Naive thymus-derived CD4-positive, alpha-beta T cell (primary cell): ENCODE measurements around the gene HYLS1. TPM values are rescaled to one million over a fixed set of nuclear protein-coding genes. Genes with fewer than 3 reads are reported as not detected.

Experiments
- ATAC-seq: fragments of 150-1000 bp; cut with Tn5 transposase; 2 replicates; pipeline ENCODE4 v1.10.0; 2021; ENCODE audit warnings: mild to moderate bottlenecking, moderate library complexity
- CTCF ChIA-PET: fragments of 350-600 bp; sonication (Branson Sonifier 250); formaldehyde crosslinking; loops from one replicate; lab custom pipeline; 2021; ENCODE audit warnings: antibody characterized with exemption; lab: Charles Lee
- POLR2A ChIA-PET: fragments of 350-600 bp; sonication (Branson Sonifier 250); formaldehyde crosslinking; loops from one replicate; lab custom pipeline; 2021; ENCODE audit warnings: antibody characterized with exemption, inconsistent platforms; lab: Charles Lee
- DNase-seq, 9 donors: peaks; one replicate each; pipeline versions ENCODE4 v3.0.0 to v3.0.0-alpha.2; 2020 to 2022; ENCODE audit warnings: mixed read lengths in 1 of 9
- H3K27ac ChIP-seq: one replicate; pipeline ENCODE4 v1.7.0; 2013; ENCODE audit warnings: mild to moderate bottlenecking, low read depth, low read length, moderate library complexity
- H3K27me3 ChIP-seq, 2 donors: one replicate each; pipeline ENCODE4 v1.7.0; 2013; ENCODE audit warnings: low read length in 2 of 2, mild to moderate bottlenecking in 2 of 2, moderate library complexity in 2 of 2; ENCODE audit not compliant: control insufficient read depth in 2 of 2, insufficient read depth in 2 of 2
- H3K36me3 ChIP-seq, 3 experiments: 1 replicate in 2 of 3; 2 replicates in 1 of 3; pipeline ENCODE4 v1.7.0; 2013; ENCODE audit warnings: low read length in 3 of 3, mild to moderate bottlenecking in 3 of 3, moderate library complexity in 1 of 3; ENCODE audit not compliant: insufficient read depth in 3 of 3, control insufficient read depth in 2 of 3
- H3K4me1 ChIP-seq, 2 donors: one replicate each; pipeline ENCODE4 v1.7.0; 2013; ENCODE audit warnings: low read length in 2 of 2, mild to moderate bottlenecking in 2 of 2, moderate library complexity in 1 of 2; ENCODE audit not compliant: control insufficient read depth in 2 of 2, insufficient read depth in 2 of 2
- H3K4me3 ChIP-seq: 2 replicates; pipeline ENCODE4 v1.7.0; 2013; ENCODE audit warnings: mild to moderate bottlenecking, low read length
- H3K9me3 ChIP-seq, 3 experiments: 1 replicate in 2 of 3; 2 replicates in 1 of 3; pipeline ENCODE4 v1.7.0; 2013; ENCODE audit warnings: low read length in 3 of 3; ENCODE audit not compliant: control insufficient read depth in 2 of 3
- H3K27ac Mint-ChIP-seq, 9 donors: one replicate each; pipeline ENCODE4 v1.8.0; 2020 to 2022; ENCODE audit warnings: mixed read lengths in 9 of 9, mild to moderate bottlenecking in 8 of 9, moderate library complexity in 5 of 9, inconsistent platforms in 2 of 9
- H3K27me3 Mint-ChIP-seq, 5 donors: one replicate each; pipeline ENCODE4 v1.8.0; 2021 to 2022; ENCODE audit warnings: mixed read lengths in 5 of 5, mild to moderate bottlenecking in 1 of 5
- H3K36me3 Mint-ChIP-seq, 5 donors: one replicate each; pipeline ENCODE4 v1.8.0; 2020 to 2022; ENCODE audit warnings: mixed read lengths in 5 of 5, mild to moderate bottlenecking in 3 of 5, inconsistent platforms in 1 of 5
- H3K4me1 Mint-ChIP-seq, 7 donors: one replicate each; pipeline ENCODE4 v1.8.0; 2020 to 2022; ENCODE audit warnings: mixed read lengths in 7 of 7, mild to moderate bottlenecking in 3 of 7, inconsistent platforms in 1 of 7
- H3K4me3 Mint-ChIP-seq, 10 donors: one replicate each; pipeline ENCODE4 v1.8.0; 2020 to 2022; ENCODE audit warnings: mild to moderate bottlenecking in 10 of 10, mixed read lengths in 10 of 10, moderate library complexity in 6 of 10, inconsistent platforms in 2 of 10
- H3K9me3 Mint-ChIP-seq, 11 donors: one replicate each; pipeline ENCODE4 v1.8.0; 2020 to 2022; ENCODE audit warnings: mixed read lengths in 11 of 11, mild to moderate bottlenecking in 4 of 11, inconsistent platforms in 1 of 11, moderate library complexity in 1 of 11
- intact Hi-C, 2 donors: fragments of 100-400 bp; cut with micrococcal nuclease; formaldehyde crosslinking; loops; one replicate each; pipeline ENCODE4 v1.15.1; 2023
- polyA plus RNA-seq, 2 donors: library from polyadenylated mRNA; unstranded; fragments of 300-500 nt; fragmentation: Illumina TruSeq; gene quantifications; one replicate each; pipeline ENCODE4 v1.2.3, GENCODE V29; 2021
- total RNA-seq, 6 experiments: library from RNA in 5 of 6; stranded (reverse) in 5 of 6; gene quantifications; 1 replicate in 5 of 6; 2 replicates in 1 of 6; pipeline ENCODE4 v1.2.3 and lab custom pipeline; 2021 to 2026

HYLS1 gene
- total and polyA plus RNA-seq, 7 experiments from 2014 or later = 2.7 to 13.1 (median 8.0) TPM

DNA sequence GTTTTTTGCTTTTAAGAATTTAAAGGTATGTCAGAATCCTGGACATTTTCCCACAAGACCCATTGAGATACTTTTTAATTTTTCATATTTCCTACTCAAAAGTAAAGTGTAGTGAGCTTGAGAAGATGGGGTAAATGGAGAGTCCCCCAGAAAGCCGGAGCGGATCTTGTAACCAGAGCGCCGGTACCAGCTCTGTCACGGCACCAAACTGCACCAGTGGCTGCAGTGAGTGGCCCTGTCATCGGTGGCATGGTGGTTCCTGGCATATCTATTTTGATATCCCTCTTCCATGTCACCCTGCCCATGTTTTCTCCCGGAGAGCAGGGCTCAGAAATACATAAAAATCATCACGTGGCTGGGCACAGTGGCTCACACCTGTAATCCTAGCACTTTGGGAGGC, 36.2 kb downstream of the HYLS1 start:
- Mint-ChIP-seq H3K4me3 (no peak overlapping the region), H3K27ac (no peak overlapping the region), H3K4me1 (peaks cover 0 to 4% (median 0%) of the 10 kb centered on the region in 7 donors), H3K27me3 (peaks cover 11 to 29% (median 18%) of the 10 kb centered on the region in 5 donors), H3K36me3 (no peaks in the 10 kb centered on the region), H3K9me3 (no peaks in the 10 kb centered on the region)
- intact Hi-C loops = loop anchor here (1.0 to 2.0 kb wide), 2 partner anchors 271 to 345 kb away; partner anchors contain the start of genes FOXRED1 (in 1 of the 2) and SRPRA (in 1 of the 2)
- Histone ChIP-seq H3K27me3 (no peaks in the 10 kb centered on the region), H3K9me3 (no peaks in the 10 kb centered on the region), H3K36me3 (no peaks in the 10 kb centered on the region), H3K4me1 (no peaks in the 10 kb centered on the region), H3K27ac (no peak overlapping the region), H3K4me3 (no peak overlapping the region)
- ATAC-seq (no peak), DNase-seq (no peak)
- POLR2A ChIA-PET = interaction anchor here (0.7 kb wide), 1 partner anchor 557 kb away, joined by 3 read pairs; no protein-coding TSS in a partner anchor
- CTCF ChIA-PET = interaction anchor here (1.3 to 3.6 kb wide), 4 partner anchors 17 to 543 kb away, joined by 3 to 30 read pairs (median 4); no protein-coding TSS in a partner anchor

DNA sequence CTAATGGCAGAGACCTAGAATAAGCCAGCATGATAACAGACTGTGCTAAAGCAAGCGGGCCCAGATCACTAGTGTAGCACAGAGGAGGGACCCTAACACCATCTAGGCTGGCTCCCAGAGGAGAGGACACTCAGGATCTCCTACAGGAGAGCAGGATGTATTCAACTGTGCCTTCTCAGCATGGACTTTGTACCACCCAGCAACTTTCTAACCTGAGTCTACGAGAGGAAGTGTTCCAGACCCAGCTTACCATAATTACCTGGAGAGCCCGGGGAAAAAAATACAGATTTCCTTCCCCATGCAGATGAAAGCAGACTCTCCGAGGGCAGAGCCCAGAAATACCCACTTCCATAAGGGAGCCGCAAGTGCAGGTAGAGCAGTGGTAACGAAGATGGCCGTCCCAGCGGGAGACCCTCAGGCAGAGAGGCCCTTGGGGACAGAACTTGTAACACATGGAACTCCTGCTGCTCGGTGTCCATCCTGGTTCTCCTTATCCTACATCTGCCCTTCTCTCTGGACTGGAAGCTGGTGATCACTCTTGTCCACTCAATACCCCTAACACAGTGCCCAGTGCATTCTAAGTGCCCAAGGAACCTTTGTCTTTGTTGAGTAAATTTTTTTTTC, 37.0 kb downstream of the HYLS1 start:
- Histone ChIP-seq H3K27ac (no peak overlapping the region), H3K9me3 (no peaks in the 10 kb centered on the region), H3K4me1 (no peaks in the 10 kb centered on the region), H3K27me3 (no peaks in the 10 kb centered on the region), H3K36me3 (no peaks in the 10 kb centered on the region), H3K4me3 (no peak overlapping the region)
- Mint-ChIP-seq H3K4me3 (no peak overlapping the region), H3K27me3 (peaks cover 11 to 26% (median 20%) of the 10 kb centered on the region in 5 donors), H3K36me3 (no peaks in the 10 kb centered on the region), H3K27ac (no peak overlapping the region), H3K4me1 (peaks cover 0 to 4% (median 0%) of the 10 kb centered on the region in 7 donors), H3K9me3 (no peaks in the 10 kb centered on the region)
- ATAC-seq (no peak), DNase-seq (no peak)
- intact Hi-C loops = no loop called here
- ChIA-PET POLR2A (no interaction called here), CTCF (interaction anchor here (0.6 to 3.6 kb wide), 4 partner anchors 16 to 272 kb away, joined by 3 to 30 read pairs (median 4); no protein-coding TSS in a partner anchor)

- DNase-seq (no peak), ATAC-seq (no peak)
- POLR2A ChIA-PET = no interaction called here
- no peak overlapping the region for H3K27ac Mint-ChIP-seq
- H3K4me3 Mint-ChIP-seq = no peak overlapping the region
- no peaks in the 10 kb centered on the region for H3K9me3 Mint-ChIP-seq
- H3K27me3 Mint-ChIP-seq = peaks cover 12 to 27% (median 17%) of the 10 kb centered on the region in 5 donors
- Histone ChIP-seq H3K9me3 (no peaks in the 10 kb centered on the region), H3K36me3 (no peaks in the 10 kb centered on the region), H3K4me3 (no peak overlapping the region), H3K4me1 (no peaks in the 10 kb centered on the region), H3K27ac (no peak overlapping the region), H3K27me3 (no peaks in the 10 kb centered on the region)
- intact Hi-C loops = no loop called here
- CTCF ChIA-PET = interaction anchor here (0.6 to 3.6 kb wide), 4 partner anchors 15 to 271 kb away, joined by 3 to 30 read pairs (median 4); no protein-coding TSS in a partner anchor
- peaks cover 0 to 4% (median 0%) of the 10 kb centered on the region in 7 donors for H3K4me1 Mint-ChIP-seq
- H3K36me3 Mint-ChIP-seq = no peaks in the 10 kb centered on the region
Observed at GRCh38 chr11:125925247-125925740, 37.8 kb downstream of the HYLS1 start.

GRCh38 chr11:125925804-125926203, 38.3 kb downstream of the HYLS1 start:
- H3K4me3 Mint-ChIP-seq = no peak overlapping the region
- H3K36me3 ChIP-seq = no peaks in the 10 kb centered on the region
- peaks cover 7 to 27% (median 16%) of the 10 kb centered on the region in 5 donors for H3K27me3 Mint-ChIP-seq
- ChIA-PET CTCF (interaction anchor here (0.9 to 3.6 kb wide), 2 partner anchors 15 to 268 kb away, joined by 3 to 30 read pairs; no protein-coding TSS in a partner anchor), POLR2A (no interaction called here)
- intact Hi-C loops = no loop called here
- ATAC-seq (no peak), DNase-seq (no peak)
- H3K27me3 ChIP-seq = no peaks in the 10 kb centered on the region
- no peak overlapping the region for H3K27ac Mint-ChIP-seq
- H3K4me1 ChIP-seq = no peaks in the 10 kb centered on the region
- H3K9me3 ChIP-seq = no peaks in the 10 kb centered on the region
- no peaks in the 10 kb centered on the region for H3K9me3 Mint-ChIP-seq
- H3K4me1 Mint-ChIP-seq = peaks cover 0 to 4% (median 0%) of the 10 kb centered on the region in 7 donors
- no peak overlapping the region for H3K27ac ChIP-seq
- H3K36me3 Mint-ChIP-seq = no peaks in the 10 kb centered on the region
- H3K4me3 ChIP-seq = no peak overlapping the region

DNA sequence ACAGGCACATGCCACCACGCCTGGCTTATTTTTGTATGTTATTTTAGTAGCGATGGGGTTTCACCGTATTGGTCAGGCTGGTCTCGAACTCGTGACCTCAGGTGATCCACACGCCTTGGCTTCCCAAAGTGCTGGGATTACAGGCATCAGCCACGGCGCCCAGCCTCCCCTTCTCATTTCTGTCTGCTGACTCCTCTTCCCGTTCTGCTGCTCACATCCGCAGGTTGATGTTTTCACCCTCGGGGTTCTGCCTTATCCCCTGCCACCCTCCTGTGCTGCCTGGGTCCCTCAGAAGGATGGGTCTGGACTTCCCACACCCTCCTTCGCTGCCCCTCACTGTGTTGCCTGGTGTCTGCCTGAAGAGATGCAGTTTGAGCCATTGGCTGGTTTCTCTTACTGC, 39.2 kb downstream of the HYLS1 start:
- Mint-ChIP-seq H3K4me1 (peaks cover 0 to 4% (median 0%) of the 10 kb centered on the region in 7 donors), H3K27me3 (peaks cover 7 to 27% (median 16%) of the 10 kb centered on the region in 5 donors), H3K4me3 (no peak overlapping the region), H3K9me3 (no peaks in the 10 kb centered on the region), H3K27ac (no peak overlapping the region), H3K36me3 (no peaks in the 10 kb centered on the region)
- no peak for DNase-seq
- Histone ChIP-seq H3K4me1 (no peaks in the 10 kb centered on the region), H3K27ac (no peak overlapping the region), H3K9me3 (no peaks in the 10 kb centered on the region), H3K4me3 (no peak overlapping the region), H3K27me3 (no peaks in the 10 kb centered on the region), H3K36me3 (no peaks in the 10 kb centered on the region)
- ChIA-PET CTCF (no interaction called here), POLR2A (no interaction called here)
- intact Hi-C loops = no loop called here
- no peak for ATAC-seq

- ChIA-PET CTCF (interaction anchor here (0.9 kb wide), 1 partner anchor 264 kb away, joined by 3 read pairs; no protein-coding TSS in a partner anchor), POLR2A (no interaction called here)
- no peak for ATAC-seq
- no peaks in the 10 kb centered on the region for H3K4me1 ChIP-seq
- Mint-ChIP-seq H3K36me3 (no peaks in the 10 kb centered on the region), H3K4me1 (no peaks in the 10 kb centered on the region), H3K4me3 (no peak overlapping the region), H3K27me3 (peaks cover 7 to 30% (median 15%) of the 10 kb centered on the region in 5 donors), H3K27ac (no peak overlapping the region), H3K9me3 (no peaks in the 10 kb centered on the region)
- intact Hi-C loops = no loop called here
- H3K27ac ChIP-seq = no peak overlapping the region
- no peaks in the 10 kb centered on the region for H3K36me3 ChIP-seq
- H3K9me3 ChIP-seq = no peaks in the 10 kb centered on the region
- H3K4me3 ChIP-seq = no peak overlapping the region
- DNase-seq = no peak
- no peaks in the 10 kb centered on the region for H3K27me3 ChIP-seq
Observed at GRCh38 chr11:125929445-125930075, 42.1 kb downstream of the HYLS1 start.
